GM10248 (cell line): ENCODE data around the gene KIF26A.

ENCODE experiments used
- CTCF ChIA-PET: fragments of 300-600 bp; sonication (Branson Sonifier 250); formaldehyde crosslinking; extraction: SDS; loops from one replicate; lab custom pipeline; 2021; ENCODE audit warnings: antibody characterized with exemption; lab: Yijun Ruan, JAX
- POLR2A ChIA-PET: fragments of 350-650 bp; sonication (Branson Sonifier 250); formaldehyde crosslinking; extraction: SDS; loops from one replicate; lab custom pipeline; 2020; ENCODE audit warnings: antibody characterized with exemption; lab: Yijun Ruan, JAX
- DNase-seq: peaks from one replicate; pipeline ENCODE4 v3.0.0; 2012; ENCODE audit errors: extremely low spot score
- TF ChIP-seq, protein P1 (sequence below): IDR thresholded peaks from 2 replicates; pipeline ENCODE4 v1.5.1; 2012; ENCODE audit warnings: mild to moderate bottlenecking, low read depth; ENCODE audit errors: extremely low read depth, missing control alignments, control extremely low read depth

The KIF26A gene

DNA sequence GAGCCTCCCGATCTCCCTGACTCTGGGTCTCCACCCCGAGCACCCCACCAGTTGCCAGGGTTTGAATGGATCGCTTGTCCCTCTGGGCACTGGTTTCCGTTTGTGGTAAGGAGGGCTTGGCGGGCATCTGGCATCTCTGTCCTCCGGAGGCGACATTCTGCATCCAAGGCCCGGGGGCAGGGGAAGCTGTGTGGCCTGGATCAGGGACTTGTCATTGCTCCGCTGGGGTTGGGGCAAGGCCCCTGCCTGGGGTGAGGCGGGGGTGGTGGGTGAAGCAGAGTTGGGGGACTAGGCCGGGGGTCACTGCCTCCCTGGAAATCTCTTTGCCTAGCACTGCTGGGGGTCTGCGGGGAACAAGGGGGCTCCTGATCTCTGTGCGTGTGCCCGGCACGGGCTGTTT lies 30.2 kb downstream of the KIF26A start:
- TF ChIP-seq, protein P1, sequence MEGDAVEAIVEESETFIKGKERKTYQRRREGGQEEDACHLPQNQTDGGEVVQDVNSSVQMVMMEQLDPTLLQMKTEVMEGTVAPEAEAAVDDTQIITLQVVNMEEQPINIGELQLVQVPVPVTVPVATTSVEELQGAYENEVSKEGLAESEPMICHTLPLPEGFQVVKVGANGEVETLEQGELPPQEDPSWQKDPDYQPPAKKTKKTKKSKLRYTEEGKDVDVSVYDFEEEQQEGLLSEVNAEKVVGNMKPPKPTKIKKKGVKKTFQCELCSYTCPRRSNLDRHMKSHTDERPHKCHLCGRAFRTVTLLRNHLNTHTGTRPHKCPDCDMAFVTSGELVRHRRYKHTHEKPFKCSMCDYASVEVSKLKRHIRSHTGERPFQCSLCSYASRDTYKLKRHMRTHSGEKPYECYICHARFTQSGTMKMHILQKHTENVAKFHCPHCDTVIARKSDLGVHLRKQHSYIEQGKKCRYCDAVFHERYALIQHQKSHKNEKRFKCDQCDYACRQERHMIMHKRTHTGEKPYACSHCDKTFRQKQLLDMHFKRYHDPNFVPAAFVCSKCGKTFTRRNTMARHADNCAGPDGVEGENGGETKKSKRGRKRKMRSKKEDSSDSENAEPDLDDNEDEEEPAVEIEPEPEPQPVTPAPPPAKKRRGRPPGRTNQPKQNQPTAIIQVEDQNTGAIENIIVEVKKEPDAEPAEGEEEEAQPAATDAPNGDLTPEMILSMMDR = no peak
- ChIA-PET CTCF (no interaction called here), POLR2A (no interaction called here)
- no peak for DNase-seq

DNA sequence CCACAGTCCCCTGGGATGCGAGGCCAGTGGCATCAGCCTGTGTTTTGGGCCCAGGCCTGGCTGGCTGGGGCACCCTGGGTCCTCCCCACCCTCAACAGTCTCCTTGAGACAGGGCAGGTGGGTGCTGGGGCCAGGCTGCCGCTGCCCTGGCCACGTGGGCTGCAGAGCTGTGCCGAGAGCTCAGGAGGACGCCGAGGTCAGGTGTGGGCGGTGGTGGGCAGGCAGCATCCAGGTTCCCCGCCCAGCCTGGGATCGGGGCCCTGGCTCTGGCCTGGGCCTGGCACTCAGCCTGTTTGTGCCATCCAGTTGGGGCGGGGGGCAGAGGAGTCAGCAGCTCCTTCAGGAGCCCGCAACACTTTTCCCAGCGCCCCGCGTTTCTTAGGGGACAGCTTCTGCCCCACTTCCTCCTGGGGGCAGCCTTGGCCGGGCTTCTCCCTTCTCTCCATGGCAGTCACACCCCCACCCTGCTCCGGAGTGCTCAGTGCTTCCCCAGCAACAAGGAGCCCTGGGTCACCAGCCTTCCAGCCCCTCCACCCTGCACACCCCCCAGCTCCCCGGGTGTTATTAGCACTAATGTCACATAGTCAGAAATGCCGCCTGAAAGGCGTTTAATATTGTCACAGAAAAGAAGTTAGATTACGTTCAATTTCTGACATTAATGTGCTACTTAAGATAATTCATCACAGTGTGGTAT lies 30.8 kb downstream of the KIF26A start:
- ChIA-PET POLR2A (no interaction called here), CTCF (no interaction called here)

DNA sequence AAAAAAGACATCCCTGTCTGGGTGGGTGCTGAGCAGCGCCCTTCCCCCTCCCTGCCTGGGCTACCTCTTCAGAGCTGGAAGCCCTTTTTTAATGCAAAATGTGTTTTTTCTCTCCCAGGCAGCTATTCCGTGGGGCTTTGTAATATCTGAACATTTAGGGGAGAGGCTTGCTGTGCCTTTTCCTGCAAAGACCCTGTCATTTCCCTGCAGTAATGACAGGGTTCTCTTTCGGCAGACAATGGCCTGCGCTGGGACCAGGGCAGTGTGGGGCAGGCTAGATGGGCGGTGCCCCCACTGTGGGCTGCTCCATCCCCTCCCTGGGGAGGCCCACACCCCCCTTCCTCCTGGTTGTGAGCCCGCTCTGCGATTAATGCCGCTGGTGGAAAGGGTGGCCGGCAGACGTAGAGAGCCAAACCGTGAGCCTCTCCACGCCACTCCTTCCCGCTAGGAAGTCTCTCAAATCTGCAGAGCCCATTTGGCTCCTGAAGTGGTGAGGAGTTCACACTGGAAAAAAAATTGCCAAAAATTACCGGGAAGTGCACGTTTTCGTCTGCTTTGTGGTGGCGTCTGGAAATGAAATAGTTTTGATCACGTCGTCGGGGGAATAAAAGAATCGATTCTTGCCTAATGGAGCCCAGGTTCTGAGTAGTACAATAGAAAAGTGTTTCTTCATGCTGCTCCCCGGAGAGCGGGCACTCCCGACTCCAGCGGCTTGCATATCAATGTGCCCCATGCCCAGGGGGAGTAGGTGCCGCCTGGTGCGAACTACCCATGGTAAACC lies 31.5 kb downstream of the KIF26A start:
- DNase-seq = no peak
- ChIA-PET CTCF (no interaction called here), POLR2A (no interaction called here)
- TF ChIP-seq, protein P1 = no peak

More for the DNA sequence above, 30.8 kb downstream of the KIF26A start:
- DNase-seq = no peak
- TF ChIP-seq, protein P1 = no peak

DNA sequence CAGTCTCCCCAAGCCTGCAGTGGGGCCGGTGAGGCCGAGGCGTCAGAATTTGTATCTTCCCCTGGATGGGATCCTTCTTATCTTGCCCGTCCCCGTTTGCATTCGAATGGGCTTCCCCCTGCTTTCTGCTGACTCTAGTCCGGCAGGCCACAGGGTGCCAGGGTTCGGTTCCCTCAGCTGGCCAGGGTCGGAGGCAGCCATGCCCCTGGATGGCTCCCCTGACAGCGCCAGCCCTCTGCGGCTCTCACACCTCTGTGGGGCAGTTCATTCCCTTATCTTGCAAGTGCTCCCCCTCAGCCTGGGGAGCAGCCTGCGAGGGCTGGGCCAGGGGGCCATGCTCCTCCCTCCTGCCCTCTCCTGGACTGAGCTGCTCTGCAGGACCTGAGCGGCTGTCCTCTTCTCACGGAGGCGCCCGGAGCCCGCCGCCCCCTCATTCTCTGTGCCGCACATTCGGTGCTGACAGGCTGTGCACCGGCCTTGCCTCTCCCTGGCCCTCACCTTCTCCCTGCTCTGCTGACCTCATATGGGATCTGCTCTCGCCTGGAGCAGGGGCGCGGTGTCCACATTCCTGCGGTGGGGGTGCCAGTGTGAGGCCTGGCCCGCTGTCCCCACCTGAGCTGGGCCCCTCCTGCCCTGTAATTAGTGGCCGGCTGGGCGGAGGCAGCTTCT lies 32.8 kb downstream of the KIF26A start:
- no peak for DNase-seq
- TF ChIP-seq, protein P1 = no peak
- ChIA-PET CTCF (no interaction called here), POLR2A (no interaction called here)

DNA sequence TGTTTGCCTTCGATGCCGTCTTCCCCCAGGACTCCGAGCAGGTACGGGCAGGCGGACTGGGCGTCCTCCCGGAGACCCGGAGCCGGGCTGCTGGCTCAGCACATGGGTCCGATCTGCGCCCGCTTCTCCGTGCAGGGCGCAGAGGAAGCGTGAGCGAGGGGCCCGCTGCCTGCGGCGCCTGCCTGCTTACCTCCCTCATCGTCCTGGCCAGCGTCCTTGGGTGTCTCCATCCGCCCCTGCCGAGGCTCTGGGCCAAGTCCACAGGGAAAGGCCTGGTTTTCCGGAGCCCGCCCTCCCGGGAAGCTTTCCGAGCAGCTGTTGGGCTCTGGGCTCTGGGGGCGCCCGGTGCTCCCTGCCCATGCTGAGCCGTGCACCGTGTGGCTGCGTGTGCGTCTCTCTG lies 33.5 kb downstream of the KIF26A start:
- CTCF ChIA-PET = no interaction called here
- no peak for DNase-seq
- POLR2A ChIA-PET = no interaction called here
- TF ChIP-seq, protein P1 = no peak

DNA sequence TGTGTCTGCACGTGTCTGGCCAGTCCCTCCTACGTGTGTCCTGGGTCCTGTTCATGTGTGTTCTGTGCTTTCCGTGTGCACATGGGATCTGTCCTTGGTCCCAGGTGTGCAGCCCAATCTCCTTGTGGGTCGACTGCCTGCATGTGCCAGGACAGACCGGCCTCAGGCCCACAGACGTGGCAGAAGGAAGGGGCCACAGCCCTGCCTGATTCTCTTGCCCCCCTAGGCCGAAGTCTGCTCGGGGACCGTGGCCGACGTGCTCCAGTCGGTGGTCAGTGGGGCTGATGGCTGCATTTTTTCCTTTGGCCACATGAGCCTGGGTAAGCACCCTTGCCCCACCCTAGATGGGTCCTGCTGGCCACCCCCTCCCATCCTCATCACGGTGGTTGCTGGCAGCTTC lies 34.0 kb downstream of the KIF26A start:
- no peak for DNase-seq
- ChIA-PET POLR2A (no interaction called here), CTCF (no interaction called here)
- TF ChIP-seq, protein P1 = no peak
